COLO829 (cell line): ENCODE results near the gene ELANE.
"Not testable (repeated sequence)": the region's sequence is repeated elsewhere in the genome, so short reads cannot be mapped to it uniquely, and the experiment has no call there.

Experiments
- DNase-seq: peaks from one replicate; pipeline ENCODE4 v3.0.0; 2012; ENCODE audit warnings: low spot score

Gene ELANE

GRCh38 chr19:814152-815078, 37.7 kb upstream of the ELANE start:
- no peak for DNase-seq

- no peak for DNase-seq
Observed at GRCh38 chr19:815079-815774, 36.9 kb upstream of the ELANE start.

- DNase-seq = no peak
Observed at GRCh38 chr19:815775-816499, 36.2 kb upstream of the ELANE start.

GRCh38 chr19:816500-816857, 35.6 kb upstream of the ELANE start:
- DNase-seq = no peak

- DNase-seq = not testable (repeated sequence)
Observed at GRCh38 chr19:820212-820611, 31.9 kb upstream of the ELANE start.

- DNase-seq = no peak
Observed at GRCh38 chr19:821231-821824, 30.8 kb upstream of the ELANE start.

GRCh38 chr19:821825-822503, 30.1 kb upstream of the ELANE start, which contains the start of gene PLPPR3:
PLPPR3 (minus strand) TSS chr19:821955; CDS start chr19:821559, 396 bp downstream.
- DNase-seq = no peak

- no peak for DNase-seq
Observed at GRCh38 chr19:823565-824121, 28.5 kb upstream of the ELANE start.

- no peak for DNase-seq
Observed at GRCh38 chr19:824885-825284, 27.2 kb upstream of the ELANE start.

- DNase-seq = no peak
Observed at GRCh38 chr19:825897-826644, 26.0 kb upstream of the ELANE start.

GRCh38 chr19:827314-827709, 24.8 kb upstream of the ELANE start:
- DNase-seq = no peak

- DNase-seq = no peak
Observed at GRCh38 chr19:827710-828321, 24.3 kb upstream of the ELANE start, which contains the start of gene AZU1. AZU1 (plus strand) TSS chr19:827837; CDS start chr19:827847, 10 bp downstream.

GRCh38 chr19:829129-829758, 22.9 kb upstream of the ELANE start:
- no peak for DNase-seq

GRCh38 chr19:831407-832369, 20.4 kb upstream of the ELANE start:
- no peak for DNase-seq

GRCh38 chr19:834216-834615, 17.9 kb upstream of the ELANE start:
- no peak for DNase-seq

GRCh38 chr19:835210-835810, 16.8 kb upstream of the ELANE start:
- DNase-seq = no peak

- no peak for DNase-seq
Observed at GRCh38 chr19:840519-841206, 11.4 kb upstream of the ELANE start, which contains the start of gene PRTN3. PRTN3 (plus strand) TSS chr19:840999; CDS start chr19:841009, 10 bp downstream.
